ENCODE measurements around the gene UXS1. TPM values are rescaled to one million over a fixed set of nuclear protein-coding genes. Genes with fewer than 3 reads are reported as not detected.

The UXS1 gene
- polyA plus RNA-seq, 1 of the 3 experiments (the other 2 are of a cell fraction), result 55.9 TPM

DNA sequence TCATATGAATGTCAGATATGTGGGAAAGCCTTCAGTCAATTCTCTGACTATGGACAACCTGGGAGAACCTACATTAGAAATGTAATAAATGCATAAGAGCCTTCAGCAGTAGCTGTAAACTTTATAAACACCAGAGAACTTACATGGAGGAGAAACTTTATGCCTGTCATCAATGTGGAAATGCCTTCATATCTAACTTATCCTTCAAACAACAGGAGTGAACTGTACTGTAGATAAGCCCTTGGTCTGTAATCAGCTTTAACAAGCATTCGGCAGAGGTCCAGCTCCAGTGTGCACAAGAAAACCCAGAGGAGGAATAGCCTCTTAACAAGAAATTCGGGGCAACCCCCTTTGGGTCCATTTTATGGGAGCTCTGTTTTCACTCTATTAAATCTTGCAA is 14.8 kb upstream of the UXS1 start:
- WGBS (ENCODE audit: low lambda C conversion rate), result 32% methylated on average over 2 of the region's 2 CpGs
- DNase-seq, result no peak
- no peaks in the 10 kb centered on the region for H3K4me1 ChIP-seq (ENCODE audit: control insufficient read depth in 1 of 2, insufficient read depth in 2 of 2, low read depth in 1 of 2, low read length in 1 of 2)
- H3K4me3 ChIP-seq (ENCODE audit: low read depth in 2 of 2, low read length in 1 of 2), result no peak overlapping the region
- no peaks in the 10 kb centered on the region for H3F3A ChIP-seq (replicated peaks; ENCODE audit: insufficient read depth)
- H3K9ac ChIP-seq, result no peak overlapping the region
- H3K4me2 ChIP-seq, result no peak overlapping the region
- no peak overlapping the region for H2AFZ ChIP-seq (ENCODE audit: low read depth)
- H4K20me1 ChIP-seq (ENCODE audit: insufficient read depth), result no peaks in the 10 kb centered on the region
- H3K27me3 ChIP-seq (ENCODE audit: insufficient read depth), result no peaks in the 10 kb centered on the region
- TF ChIP-seq ELF1 (IDR thresholded peaks at IDR 0.05), result no peak
- no peak for TF ChIP-seq GATA2 (CRISPR knock-in tag; IDR thresholded peaks at IDR 0.05)
- no peak for TF ChIP-seq SIN3A (IDR thresholded peaks at IDR 0.05; ENCODE audit: borderline replicate concordance, low read depth, low read length)
- TF ChIP-seq RXRA (IDR thresholded peaks at IDR 0.05; ENCODE audit: borderline replicate concordance, low read depth), result no peak
- TF ChIP-seq CHD2 (IDR thresholded peaks at IDR 0.05; ENCODE audit: low read length, partially characterized antibody), result no peak
- TF ChIP-seq TEAD4 (IDR thresholded peaks at IDR 0.05; ENCODE audit: borderline replicate concordance, insufficient read depth), result no peak
- TF ChIP-seq, protein P1, sequence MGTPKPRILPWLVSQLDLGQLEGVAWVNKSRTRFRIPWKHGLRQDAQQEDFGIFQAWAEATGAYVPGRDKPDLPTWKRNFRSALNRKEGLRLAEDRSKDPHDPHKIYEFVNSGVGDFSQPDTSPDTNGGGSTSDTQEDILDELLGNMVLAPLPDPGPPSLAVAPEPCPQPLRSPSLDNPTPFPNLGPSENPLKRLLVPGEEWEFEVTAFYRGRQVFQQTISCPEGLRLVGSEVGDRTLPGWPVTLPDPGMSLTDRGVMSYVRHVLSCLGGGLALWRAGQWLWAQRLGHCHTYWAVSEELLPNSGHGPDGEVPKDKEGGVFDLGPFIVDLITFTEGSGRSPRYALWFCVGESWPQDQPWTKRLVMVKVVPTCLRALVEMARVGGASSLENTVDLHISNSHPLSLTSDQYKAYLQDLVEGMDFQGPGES (IDR thresholded peaks at IDR 0.05; ENCODE audit: low read depth, low read length), result no peak
- no peak for TF ChIP-seq SMC3 (IDR thresholded peaks at IDR 0.05; ENCODE audit: low read depth, low read length)
- no peak for TF ChIP-seq FOXM1 (IDR thresholded peaks at IDR 0.05; ENCODE audit: low read depth)
- TF ChIP-seq TCF12 (IDR thresholded peaks at IDR 0.05), result no peak
- no peak for TF ChIP-seq TAF1 (IDR thresholded peaks at IDR 0.05; ENCODE audit: borderline replicate concordance, low read depth, low read length)
- TF ChIP-seq RAD21 (IDR thresholded peaks at IDR 0.05; ENCODE audit: low read length), result no peak
- no peak for TF ChIP-seq FOXJ3 (CRISPR knock-in tag; IDR thresholded peaks at IDR 0.05)
- no peak for TF ChIP-seq RCOR1 (IDR thresholded peaks at IDR 0.05; ENCODE audit: low read length)
- TF ChIP-seq GABPA (IDR thresholded peaks at IDR 0.05; ENCODE audit: low read depth), result no peak
- TF ChIP-seq POLR2AphosphoS5 (IDR thresholded peaks at IDR 0.05; ENCODE audit: low read depth, low read length), result no peak
- TF ChIP-seq, protein P2, sequence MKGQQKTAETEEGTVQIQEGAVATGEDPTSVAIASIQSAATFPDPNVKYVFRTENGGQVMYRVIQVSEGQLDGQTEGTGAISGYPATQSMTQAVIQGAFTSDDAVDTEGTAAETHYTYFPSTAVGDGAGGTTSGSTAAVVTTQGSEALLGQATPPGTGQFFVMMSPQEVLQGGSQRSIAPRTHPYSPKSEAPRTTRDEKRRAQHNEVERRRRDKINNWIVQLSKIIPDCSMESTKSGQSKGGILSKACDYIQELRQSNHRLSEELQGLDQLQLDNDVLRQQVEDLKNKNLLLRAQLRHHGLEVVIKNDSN (IDR thresholded peaks at IDR 0.05; ENCODE audit: borderline replicate concordance, low read depth), result no peak
- no peak for TF ChIP-seq NFIC (IDR thresholded peaks at IDR 0.05; ENCODE audit: borderline replicate concordance)
- TF ChIP-seq RFX5 (IDR thresholded peaks at IDR 0.05; ENCODE audit: low read length), result no peak
- ChIA-PET POLR2A (no interaction called here), CTCF (no interaction called here)
- no peaks in the 10 kb centered on the region for H3K9me2 ChIP-seq
- H3K79me2 ChIP-seq (ENCODE audit: insufficient read depth), result no peaks in the 10 kb centered on the region
- no peak overlapping the region for H3K27ac ChIP-seq (ENCODE audit: low read depth in 2 of 2, low read length in 1 of 2)
- no peaks in the 10 kb centered on the region for H3K36me3 ChIP-seq (replicated peaks in 1 of 2; ENCODE audit: control insufficient read depth in 1 of 2, insufficient read depth in 2 of 2, low read length in 1 of 2)
- no peaks in the 10 kb centered on the region for H3K9me3 ChIP-seq

DNA sequence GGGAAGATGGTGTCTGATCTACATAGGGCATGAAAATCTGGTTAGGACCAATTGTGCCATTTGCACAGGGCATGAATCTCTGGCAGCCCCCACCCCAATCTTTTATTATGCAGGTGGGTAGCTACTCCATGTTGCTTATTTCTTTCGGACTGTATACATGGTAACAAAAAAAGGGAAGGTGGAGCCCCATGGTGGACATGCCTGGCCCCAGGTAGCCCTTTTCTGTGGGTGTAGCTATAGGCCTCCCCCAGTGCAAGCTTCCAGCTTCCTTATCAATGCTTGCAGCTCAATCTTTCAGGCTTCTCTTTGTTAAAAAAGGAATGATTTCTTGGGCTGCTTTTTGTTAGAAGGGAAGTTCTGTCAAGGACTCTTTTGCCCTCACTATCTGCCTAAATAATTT is 14.3 kb upstream of the UXS1 start:
- H3K27me3 ChIP-seq (ENCODE audit: insufficient read depth), result no peaks in the 10 kb centered on the region
- WGBS (ENCODE audit: low lambda C conversion rate), result 11% methylated on average over 1 of the region's 1 CpG
- CTCF ChIA-PET, result no interaction called here

More for the DNA sequence above, 14.3 kb upstream of the UXS1 start:
- no peaks in the 10 kb centered on the region for H3K4me1 ChIP-seq (ENCODE audit: control insufficient read depth in 1 of 2, insufficient read depth in 2 of 2, low read depth in 1 of 2, low read length in 1 of 2)
- no peaks in the 10 kb centered on the region for H3K36me3 ChIP-seq (replicated peaks in 1 of 2; ENCODE audit: control insufficient read depth in 1 of 2, insufficient read depth in 2 of 2, low read length in 1 of 2)
- no peaks in the 10 kb centered on the region for H3F3A ChIP-seq (replicated peaks; ENCODE audit: insufficient read depth)
- no peak overlapping the region for H2AFZ ChIP-seq (ENCODE audit: low read depth)
- no peak for DNase-seq
- H3K79me2 ChIP-seq (ENCODE audit: insufficient read depth), result no peaks in the 10 kb centered on the region
- POLR2A ChIA-PET, result no interaction called here
- H3K27ac ChIP-seq (ENCODE audit: low read depth in 2 of 2, low read length in 1 of 2), result no peak overlapping the region
- no peaks in the 10 kb centered on the region for H4K20me1 ChIP-seq (ENCODE audit: insufficient read depth)
- no peak overlapping the region for H3K9ac ChIP-seq
- no peak overlapping the region for H3K4me2 ChIP-seq
- TF ChIP-seq, protein P2 (IDR thresholded peaks at IDR 0.05; ENCODE audit: borderline replicate concordance, low read depth), result no peak
- TF ChIP-seq RFX5 (IDR thresholded peaks at IDR 0.05; ENCODE audit: low read length) (no peak), GATA2 (CRISPR knock-in tag; IDR thresholded peaks at IDR 0.05) (no peak)
- H3K9me3 ChIP-seq, result no peaks in the 10 kb centered on the region
- no peaks in the 10 kb centered on the region for H3K9me2 ChIP-seq
- H3K4me3 ChIP-seq (ENCODE audit: low read depth in 2 of 2, low read length in 1 of 2), result no peak overlapping the region
